Astrocyte (in vitro differentiated cells and primary cell): ENCODE measurements around the gene GPR141.
"Not testable (repeated sequence)": the region's sequence is repeated elsewhere in the genome, so short reads cannot be mapped to it uniquely, and the experiment has no call there.

ENCODE experiments used
- CTCF ChIP-seq: IDR thresholded peaks from 2 replicates; pipeline ENCODE4 v1.5.1; 2011; ENCODE audit warnings: low read depth, mild to moderate bottlenecking, inconsistent platforms, low read length, moderate library complexity; ENCODE audit not compliant: insufficient read depth
- EZH2 ChIP-seq: IDR thresholded peaks from 2 replicates; pipeline ENCODE4 v1.6.1; 2012; ENCODE audit warnings: mild to moderate bottlenecking, low read length, inconsistent platforms; ENCODE audit not compliant: insufficient read depth

DNA sequence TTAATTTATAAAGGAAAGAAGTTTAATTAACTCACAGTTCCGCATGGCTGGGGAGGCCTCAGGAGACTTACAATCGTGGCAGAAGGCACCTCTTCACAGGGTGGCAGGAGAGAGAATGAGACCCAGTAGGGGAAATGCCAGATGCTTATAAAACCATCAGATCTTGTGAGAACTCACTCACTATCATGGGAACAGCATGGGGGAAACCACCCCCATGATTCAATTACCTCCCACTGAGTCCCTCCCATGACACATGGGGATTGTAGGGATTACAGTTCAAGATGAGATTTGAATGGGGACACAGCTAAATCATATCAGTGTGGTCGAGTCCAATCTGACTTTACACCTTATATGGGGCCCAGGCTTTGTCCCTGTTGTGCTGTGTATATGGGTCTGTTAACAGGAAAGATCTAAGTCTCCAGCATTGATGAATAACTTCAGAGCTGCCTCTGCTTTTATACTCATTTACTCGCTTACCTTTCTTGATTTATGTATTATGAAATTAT, 20.8 kb downstream of the GPR141 start:
- TF ChIP-seq CTCF, EZH2: not testable (repeated sequence)
